ENCODE results near the gene LIMS2. TPM values are rescaled to one million over a fixed set of nuclear protein-coding genes. Genes with fewer than 3 reads are reported as not detected.

Gene LIMS2
- total and polyA plus RNA-seq, 2 of the 8 experiments (the other 6 are each of a cell fraction or from before 2014, with no cell fraction given) = 3.3 to 4.8 TPM

DNA sequence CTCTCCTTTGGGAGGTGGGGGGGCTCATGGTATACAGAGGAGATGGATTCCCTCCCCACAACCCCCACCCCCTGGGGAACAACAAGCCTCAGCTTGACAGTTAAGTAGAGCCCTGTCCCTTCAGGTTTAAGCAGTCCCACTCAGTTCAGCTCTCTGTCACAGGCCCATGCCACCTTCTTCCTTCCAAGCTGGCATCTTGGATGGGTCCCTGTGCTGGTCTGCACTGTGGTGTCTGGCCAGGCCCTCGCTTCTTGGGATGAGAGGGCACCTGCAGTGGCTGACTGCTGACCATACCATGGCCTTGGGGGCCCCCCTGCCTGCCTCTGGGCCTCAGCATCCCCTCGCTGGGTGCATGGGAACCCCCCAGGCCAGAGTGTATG, 49.8 kb downstream of the LIMS2 start:
- no peaks in the 10 kb centered on the region for H3K36me3 ChIP-seq (ENCODE audit: control insufficient read depth in 2 of 4, insufficient read depth in 4 of 4, low read length in 3 of 4)
- H3K4me1 ChIP-seq (replicated peaks in 1 of 4; ENCODE audit: control insufficient read depth in 3 of 4, insufficient read depth in 4 of 4, low read length in 3 of 4) = no peaks in the 10 kb centered on the region
- H3K27me3 ChIP-seq (replicated peaks in 1 of 4; ENCODE audit: control insufficient read depth in 3 of 4, extremely low read depth in 1 of 4, insufficient read depth in 3 of 4, low read length in 3 of 4) = no peaks in the 10 kb centered on the region
- no peak overlapping the region for H2AK5ac ChIP-seq (ENCODE audit: low read depth, low read length)
- H2BK12ac ChIP-seq (ENCODE audit: low read depth, low read length) = no peak overlapping the region
- no peak overlapping the region for H4K8ac ChIP-seq (ENCODE audit: extremely low read depth, insufficient read depth, low read length)
- no peak overlapping the region for H3K4me2 ChIP-seq (ENCODE audit: insufficient read depth in 1 of 2, low read depth in 2 of 2, low read length in 2 of 2)
- no peaks in the 10 kb centered on the region for H3K79me1 ChIP-seq (ENCODE audit: low read depth, low read length)
- no peak overlapping the region for H3K4ac ChIP-seq (replicated peaks; ENCODE audit: insufficient read length, low read depth, low read length)
- H3K79me2 ChIP-seq (ENCODE audit: control insufficient read depth in 1 of 2, insufficient read depth in 2 of 2, low read length in 2 of 2) = no peaks in the 10 kb centered on the region
- no peaks in the 10 kb centered on the region for H3K23me2 ChIP-seq (ENCODE audit: low read depth, low read length)
- ChIA-PET POLR2A (ENCODE audit: partially characterized antibody) (no interaction called here), CTCF (ENCODE audit: partially characterized antibody) (interaction anchor here (6.4 kb wide), 1 partner anchor 14 kb away, joined by 50 read pairs; no protein-coding TSS in a partner anchor)
- H3K23ac ChIP-seq (ENCODE audit: insufficient read length) = no peak overlapping the region
- H2BK5ac ChIP-seq (ENCODE audit: low read depth, low read length) = no peak overlapping the region
- no peak overlapping the region for H2AFZ ChIP-seq (ENCODE audit: low read length)
- no peak overlapping the region for H2BK120ac ChIP-seq (replicated peaks; ENCODE audit: low read depth, low read length)
- WGBS, 2 experiments (ENCODE audit: extremely low coverage in 1 of 2, insufficient coverage in 1 of 2, insufficient read length in 1 of 2, insufficient replicate concordance in 2 of 2, low coverage in 1 of 2, low lambda C conversion rate in 2 of 2, missing lambda C conversion rate in 1 of 2) = 84% methylated on average over 2 of the region's 2 CpGs; no CpG with 5 or more reads in 1 of the 2 experiments
- H3K9me3 ChIP-seq (ENCODE audit: insufficient read depth in 2 of 2, low read depth in 1 of 2, low read length in 1 of 2) = no peaks in the 10 kb centered on the region
- H3K27ac ChIP-seq (ENCODE audit: low read depth, low read length) = no peak overlapping the region
- no peak overlapping the region for H3K9ac ChIP-seq (replicated peaks in 1 of 4; ENCODE audit: extremely low read depth in 1 of 4, low read depth in 3 of 4, low read length in 3 of 4)
- no peak overlapping the region for H3K4me3 ChIP-seq (ENCODE audit: extremely low read depth in 1 of 4, insufficient read depth in 2 of 4, low read depth in 3 of 4, low read length in 4 of 4)
- no peak overlapping the region for H3K14ac ChIP-seq (ENCODE audit: insufficient read length)
- no peak overlapping the region for H4K91ac ChIP-seq (replicated peaks; ENCODE audit: insufficient read length, low read length)
- H2BK20ac ChIP-seq (ENCODE audit: low read length) = no peak overlapping the region
- H3K56ac ChIP-seq (replicated peaks; ENCODE audit: insufficient read length, low read depth, low read length) = no peak overlapping the region
- DNase-seq (ENCODE audit: low read depth in 1 of 2, low spot score in 2 of 2) = no peak
- H4K5ac ChIP-seq (ENCODE audit: insufficient read length, low read depth, low read length) = no peak overlapping the region
- no peak overlapping the region for H2BK15ac ChIP-seq (ENCODE audit: low read length)
- no peak for FAIRE-seq
- no peak overlapping the region for H3K18ac ChIP-seq (ENCODE audit: extremely low read depth, low read length)
- H4K20me1 ChIP-seq (replicated peaks in 1 of 2; ENCODE audit: control insufficient read depth in 1 of 2, insufficient read depth in 2 of 2, low read length in 2 of 2) = no peaks in the 10 kb centered on the region
- TF ChIP-seq TAF7 (optimal IDR thresholded peaks at IDR 0.05; ENCODE audit: borderline replicate concordance, low read depth, low read length) (no peak), RFX5 (IDR thresholded peaks at IDR 0.05; ENCODE audit: borderline replicate concordance, low read depth, low read length) (no peak), JUN (IDR thresholded peaks at IDR 0.05; ENCODE audit: low read depth, low read length) (no peak), TCF12 (IDR thresholded peaks at IDR 0.05; ENCODE audit: low read depth, low read length) (no peak), SIX5 (IDR thresholded peaks at IDR 0.05; ENCODE audit: low read depth, low read length) (no peak), CHD1 (IDR thresholded peaks at IDR 0.05; ENCODE audit: low read depth, low read length) (no peak), JUND (IDR thresholded peaks at IDR 0.05; ENCODE audit: low read length) (no peak), BRCA1 (IDR thresholded peaks at IDR 0.05; ENCODE audit: low read depth, low read length) (no peak), CBX8 (IDR thresholded peaks at IDR 0.05; ENCODE audit: borderline replicate concordance, low read depth, low read length) (no peak), BACH1 (IDR thresholded peaks at IDR 0.05; ENCODE audit: low read length) (no peak), EGR1 (IDR thresholded peaks at IDR 0.05; ENCODE audit: borderline replicate concordance, low read depth, low read length) (no peak), RNF2 (IDR thresholded peaks at IDR 0.05; ENCODE audit: borderline replicate concordance, low read depth, low read length, missing control alignments, poor library complexity, severe bottlenecking) (no peak), HDAC6 (IDR thresholded peaks at IDR 0.05; ENCODE audit: low read depth, low read length) (no peak), TEAD4 (IDR thresholded peaks at IDR 0.05; ENCODE audit: low read depth, low read length) (no peak), TBP (IDR thresholded peaks at IDR 0.05; ENCODE audit: low read depth, low read length) (no peak)
- TF ChIP-seq, protein P1, sequence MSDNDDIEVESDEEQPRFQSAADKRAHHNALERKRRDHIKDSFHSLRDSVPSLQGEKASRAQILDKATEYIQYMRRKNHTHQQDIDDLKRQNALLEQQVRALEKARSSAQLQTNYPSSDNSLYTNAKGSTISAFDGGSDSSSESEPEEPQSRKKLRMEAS (IDR thresholded peaks at IDR 0.05) = no peak
